Activated naive CD8-positive, alpha-beta T cell treated with anti-CD3 and anti-CD28 coated beads for 36 hours (primary cell): ENCODE results near the gene SUN2. TPM values are rescaled to one million over a fixed set of nuclear protein-coding genes. Genes with fewer than 3 reads are reported as not detected.
A peak's percentile ranks its signal among the peaks of the same experiment; 100 is the strongest.

ENCODE experiments used
- DNase-seq: peaks from one replicate; pipeline ENCODE4 v3.0.0; 2021
- H3K27ac Mint-ChIP-seq: one replicate; pipeline ENCODE4 v1.8.0; 2022; ENCODE audit warnings: mild to moderate bottlenecking, moderate library complexity, mixed read lengths
- H3K27me3 Mint-ChIP-seq: one replicate; pipeline ENCODE4 v1.8.0; 2022; ENCODE audit warnings: mild to moderate bottlenecking, mixed read lengths
- H3K36me3 Mint-ChIP-seq: one replicate; pipeline ENCODE4 v1.8.0; 2021; ENCODE audit warnings: mild to moderate bottlenecking, mixed read lengths
- H3K4me1 Mint-ChIP-seq: one replicate; pipeline ENCODE4 v1.8.0; 2021; ENCODE audit warnings: mixed read lengths
- H3K4me3 Mint-ChIP-seq: one replicate; pipeline ENCODE4 v1.8.0; 2022; ENCODE audit warnings: mild to moderate bottlenecking, moderate library complexity, mixed read lengths
- H3K9me3 Mint-ChIP-seq: one replicate; pipeline ENCODE4 v1.8.0; 2022; ENCODE audit warnings: mixed read lengths
- total RNA-seq, 2 experiments: library from RNA; stranded (reverse); gene quantifications; one replicate each; pipeline ENCODE4 v1.2.3, GENCODE V29; 2021

Gene SUN2
- total RNA-seq, 2 experiments from 2014 or later = 72.3 to 74.2 TPM

- H3K9me3 Mint-ChIP-seq = no peaks in the 10 kb centered on the region
- DNase-seq = no peak
- peaks cover 59% of the 10 kb centered on the region for H3K4me1 Mint-ChIP-seq
- H3K4me3 Mint-ChIP-seq = no peak overlapping the region
- H3K27me3 Mint-ChIP-seq = no peaks in the 10 kb centered on the region
- peak overlapping the region; percentile 72 for H3K27ac Mint-ChIP-seq
- peaks cover 23% of the 10 kb centered on the region for H3K36me3 Mint-ChIP-seq
These were observed 18.3 kb downstream of the SUN2 start for GRCh38 chr22:38737302-38738060.

GRCh38 chr22:38736257-38736570 is 19.6 kb downstream of the SUN2 start:
- no peak overlapping the region for H3K4me3 Mint-ChIP-seq
- no peak for DNase-seq
- no peaks in the 10 kb centered on the region for H3K9me3 Mint-ChIP-seq
- H3K27ac Mint-ChIP-seq = peak overlapping the region; percentile 72
- peaks cover 16% of the 10 kb centered on the region for H3K36me3 Mint-ChIP-seq
- no peaks in the 10 kb centered on the region for H3K27me3 Mint-ChIP-seq
- peaks cover 51% of the 10 kb centered on the region for H3K4me1 Mint-ChIP-seq

GRCh38 chr22:38735465-38736256 is 20.1 kb downstream of the SUN2 start:
- peaks cover 17% of the 10 kb centered on the region for H3K36me3 Mint-ChIP-seq
- H3K9me3 Mint-ChIP-seq = no peaks in the 10 kb centered on the region
- H3K27me3 Mint-ChIP-seq = no peaks in the 10 kb centered on the region
- H3K27ac Mint-ChIP-seq = peak overlapping the region; percentile 72
- no peak for DNase-seq
- no peak overlapping the region for H3K4me3 Mint-ChIP-seq
- peaks cover 52% of the 10 kb centered on the region for H3K4me1 Mint-ChIP-seq

- H3K4me1 Mint-ChIP-seq = peaks cover 53% of the 10 kb centered on the region
- H3K27ac Mint-ChIP-seq = peak overlapping the region; percentile 72
- no peak for DNase-seq
- H3K27me3 Mint-ChIP-seq = no peaks in the 10 kb centered on the region
- peaks cover 20% of the 10 kb centered on the region for H3K36me3 Mint-ChIP-seq
- H3K4me3 Mint-ChIP-seq = no peak overlapping the region
- H3K9me3 Mint-ChIP-seq = no peaks in the 10 kb centered on the region
These were observed 20.7 kb downstream of the SUN2 start for GRCh38 chr22:38735126-38735464.

GRCh38 chr22:38734421-38735100 is 21.2 kb downstream of the SUN2 start:
- DNase-seq = no peak
- peak overlapping the region; percentile 0 for H3K4me3 Mint-ChIP-seq
- no peaks in the 10 kb centered on the region for H3K27me3 Mint-ChIP-seq
- H3K4me1 Mint-ChIP-seq = peaks cover 48% of the 10 kb centered on the region
- no peaks in the 10 kb centered on the region for H3K9me3 Mint-ChIP-seq
- peaks cover 21% of the 10 kb centered on the region for H3K36me3 Mint-ChIP-seq
- peak overlapping the region; percentile 72 for H3K27ac Mint-ChIP-seq

GRCh38 chr22:38733724-38734381 is 21.9 kb downstream of the SUN2 start:
- no peaks in the 10 kb centered on the region for H3K27me3 Mint-ChIP-seq
- no peaks in the 10 kb centered on the region for H3K9me3 Mint-ChIP-seq
- no peak overlapping the region for H3K4me3 Mint-ChIP-seq
- H3K4me1 Mint-ChIP-seq = peaks cover 48% of the 10 kb centered on the region
- H3K36me3 Mint-ChIP-seq = peaks cover 21% of the 10 kb centered on the region
- DNase-seq = no peak
- peak overlapping the region; percentile 72 for H3K27ac Mint-ChIP-seq

- no peaks in the 10 kb centered on the region for H3K27me3 Mint-ChIP-seq
- H3K27ac Mint-ChIP-seq = peak overlapping the region; percentile 72
- peaks cover 47% of the 10 kb centered on the region for H3K4me1 Mint-ChIP-seq
- H3K36me3 Mint-ChIP-seq = peaks cover 21% of the 10 kb centered on the region
- H3K4me3 Mint-ChIP-seq = no peak overlapping the region
- peak; percentile 53 for DNase-seq
- no peaks in the 10 kb centered on the region for H3K9me3 Mint-ChIP-seq
These were observed 22.5 kb downstream of the SUN2 start for GRCh38 chr22:38733329-38733723.

GRCh38 chr22:38732251-38732815 is 23.5 kb downstream of the SUN2 start:
- peaks cover 19% of the 10 kb centered on the region for H3K36me3 Mint-ChIP-seq

GRCh38 chr22:38731703-38732161 is 24.1 kb downstream of the SUN2 start:
- H3K27me3 Mint-ChIP-seq = no peaks in the 10 kb centered on the region
- peaks cover 33% of the 10 kb centered on the region for H3K4me1 Mint-ChIP-seq
- H3K4me3 Mint-ChIP-seq = no peak overlapping the region
- H3K27ac Mint-ChIP-seq = peak overlapping the region; percentile 22
- DNase-seq = no peak
- H3K36me3 Mint-ChIP-seq = peaks cover 18% of the 10 kb centered on the region
- no peaks in the 10 kb centered on the region for H3K9me3 Mint-ChIP-seq

More at GRCh38 chr22:38732251-38732815, 23.5 kb downstream of the SUN2 start:
- no peak for DNase-seq
- Mint-ChIP-seq H3K27ac (peak overlapping the region; percentile 22), H3K27me3 (no peaks in the 10 kb centered on the region), H3K4me3 (no peak overlapping the region), H3K9me3 (no peaks in the 10 kb centered on the region), H3K4me1 (peaks cover 37% of the 10 kb centered on the region)

- Mint-ChIP-seq H3K9me3 (no peaks in the 10 kb centered on the region), H3K27ac (peak overlapping the region; percentile 34), H3K36me3 (peaks cover 19% of the 10 kb centered on the region), H3K27me3 (no peaks in the 10 kb centered on the region), H3K4me3 (no peak overlapping the region), H3K4me1 (peaks cover 26% of the 10 kb centered on the region)
- no peak for DNase-seq
These were observed 25.4 kb downstream of the SUN2 start for GRCh38 chr22:38730411-38730871.

GRCh38 chr22:38729946-38730345 is 25.9 kb downstream of the SUN2 start:
- Mint-ChIP-seq H3K4me1 (peaks cover 22% of the 10 kb centered on the region), H3K27ac (no peak overlapping the region), H3K27me3 (no peaks in the 10 kb centered on the region), H3K4me3 (no peak overlapping the region), H3K36me3 (peaks cover 23% of the 10 kb centered on the region), H3K9me3 (no peaks in the 10 kb centered on the region)
- DNase-seq = no peak

GRCh38 chr22:38728871-38729796 is 26.7 kb downstream of the SUN2 start:
- H3K9me3 Mint-ChIP-seq = no peaks in the 10 kb centered on the region
- H3K36me3 Mint-ChIP-seq = peaks cover 24% of the 10 kb centered on the region
- no peaks in the 10 kb centered on the region for H3K27me3 Mint-ChIP-seq
- peak overlapping the region; percentile 28 for H3K27ac Mint-ChIP-seq
- no peak overlapping the region for H3K4me3 Mint-ChIP-seq
- DNase-seq = no peak
- H3K4me1 Mint-ChIP-seq = peaks cover 22% of the 10 kb centered on the region

GRCh38 chr22:38727530-38728451 is 28.0 kb downstream of the SUN2 start:
- H3K4me1 Mint-ChIP-seq = peaks cover 9% of the 10 kb centered on the region
- DNase-seq = no peak
- H3K9me3 Mint-ChIP-seq = no peaks in the 10 kb centered on the region
- H3K27ac Mint-ChIP-seq = no peak overlapping the region
- no peak overlapping the region for H3K4me3 Mint-ChIP-seq
- H3K36me3 Mint-ChIP-seq = peaks cover 24% of the 10 kb centered on the region
- H3K27me3 Mint-ChIP-seq = no peaks in the 10 kb centered on the region
